Lung (tissue), 12 donors: Measurements from ENCODE around the gene CERS5. TPM values are rescaled to one million over a fixed set of nuclear protein-coding genes. Genes with fewer than 3 reads are reported as not detected.
"Not testable (repeated sequence)": the region's sequence is repeated elsewhere in the genome, so short reads cannot be mapped to it uniquely, and the experiment has no call there.

Experiments used
- ATAC-seq: fragments of 200-7000 bp; cut with Tn5 transposase; one replicate; pipeline ENCODE4 v1.9.1; 2020; ENCODE audit warnings: moderate number of reproducible peaks; ENCODE audit not compliant: insufficient read depth, low FRiP score
- DNase-seq, 3 donors: peaks; one replicate each; pipeline ENCODE4 v3.0.0-alpha.2; 2013 to 2017
- H3K27ac ChIP-seq, 2 donors: one replicate each; pipeline ENCODE4 v1.5.1; 2013; ENCODE audit warnings: mild to moderate bottlenecking in 2 of 2, moderate library complexity in 2 of 2, control low read depth in 1 of 2, inconsistent platforms in 1 of 2, low read depth in 1 of 2, low read length in 1 of 2
- H3K27me3 ChIP-seq, 3 donors: one replicate each; pipeline ENCODE4 v1.5.1; 2013; ENCODE audit warnings: low read length in 2 of 3; ENCODE audit not compliant: control insufficient read depth in 3 of 3, insufficient read depth in 3 of 3
- H3K36me3 ChIP-seq, 4 donors: one replicate each; pipeline ENCODE4 v1.5.1; 2013; ENCODE audit warnings: low read length in 4 of 4, mild to moderate bottlenecking in 1 of 4, moderate library complexity in 1 of 4; ENCODE audit not compliant: control insufficient read depth in 4 of 4, insufficient read depth in 4 of 4
- H3K4me1 ChIP-seq, 5 donors: one replicate each; pipeline ENCODE4 v1.5.1; 2013; ENCODE audit warnings: low read length in 5 of 5, mild to moderate bottlenecking in 2 of 5, moderate library complexity in 1 of 5; ENCODE audit not compliant: control insufficient read depth in 5 of 5, insufficient read depth in 5 of 5
- H3K4me3 ChIP-seq: one replicate; pipeline ENCODE4 v1.5.1; 2013; ENCODE audit warnings: mild to moderate bottlenecking, control low read depth, moderate library complexity
- H3K9ac ChIP-seq, 2 donors: one replicate each; pipeline ENCODE4 v1.5.1; 2013; ENCODE audit warnings: low read length in 2 of 2, control low read depth in 1 of 2; ENCODE audit not compliant: insufficient read depth in 1 of 2
- H3K9me3 ChIP-seq, 4 donors: one replicate each; pipeline ENCODE4 v1.5.1; 2013; ENCODE audit warnings: low read length in 3 of 4, mild to moderate bottlenecking in 1 of 4, moderate library complexity in 1 of 4; ENCODE audit not compliant: control insufficient read depth in 4 of 4, insufficient read depth in 3 of 4
- CTCF ChIP-seq: IDR thresholded peaks from 2 replicates; pipeline ENCODE4 v1.5.1; 2012; ENCODE audit warnings: mild to moderate bottlenecking; ENCODE audit errors: control extremely low read depth, extremely low read depth
- WGBS, 2 donors: extraction: QIAGEN DNeasy Blood & Tissue Kit; methylation state at CpG; one replicate each; pipeline ENCODE4 v1.1.7; 2013; 5-methylcytosine and 5-hydroxymethylcytosine counted together
- polyA plus RNA-seq, 2 donors: library from polyadenylated mRNA; stranded (reverse); fragments of 200-250 nt; gene quantifications; one replicate each; pipeline ENCODE4 v1.2.1, GENCODE V29; 2013
- total RNA-seq, 2 donors: library from RNA; depleted of rRNA in 1 of 2; stranded (reverse); fragments of >200 nt in 1 of 2; gene quantifications; one replicate each; pipeline ENCODE4 v1.2.1, GENCODE V29; 2014 to 2021
- donor health status: control.
- donor health status: control.
- donor health status: Bipolar disorder and iron deficiency.
- donor health status: healthy.
- donor health status: DM: yes; HTN: yes; CAD: no.

The CERS5 gene
- total and polyA plus RNA-seq, 4 donors: 32.6 to 54.0 (median 37.8) TPM

- H3K4me1 ChIP-seq: peaks cover 0 to 4% (median 0%) of the 10 kb centered on the region in 5 donors
- peaks cover 0 to 3% (median under 1%) of the 10 kb centered on the region in 4 donors for H3K36me3 ChIP-seq
- WGBS, 2 donors: 75 to 94% methylated on average over 1 of the region's 1 CpG
- no peak for TF ChIP-seq CTCF
- no peaks in the 10 kb centered on the region for H3K27me3 ChIP-seq
- H3K9ac ChIP-seq: no peak overlapping the region
- H3K9me3 ChIP-seq: no peaks in the 10 kb centered on the region
- no peak overlapping the region for H3K27ac ChIP-seq
- no peak for DNase-seq
- H3K4me3 ChIP-seq: no peak overlapping the region
- ATAC-seq: no peak
These were observed 16.0 kb downstream of the CERS5 start for GRCh38 chr12:50151047-50151687.

- no peaks in the 10 kb centered on the region for H3K27me3 ChIP-seq
- peaks cover 0 to 4% (median 0%) of the 10 kb centered on the region in 5 donors for H3K4me1 ChIP-seq
- TF ChIP-seq CTCF: no peak
- peaks cover 0 to 3% (median under 1%) of the 10 kb centered on the region in 4 donors for H3K36me3 ChIP-seq
- no peak overlapping the region for H3K27ac ChIP-seq
- H3K4me3 ChIP-seq: no peak overlapping the region
- ATAC-seq (no peak), DNase-seq (no peak)
- no peaks in the 10 kb centered on the region for H3K9me3 ChIP-seq
- no peak overlapping the region for H3K9ac ChIP-seq
- WGBS, 2 donors: 67 to 80% methylated on average over 3 of the region's 3 CpGs
These were observed 17.9 kb downstream of the CERS5 start for GRCh38 chr12:50149311-50149710.

GRCh38 chr12:50148011-50148410 lies 19.2 kb downstream of the CERS5 start:
- H3K27ac ChIP-seq, H3K9ac ChIP-seq, ATAC-seq, H3K27me3 ChIP-seq, DNase-seq, H3K4me3 ChIP-seq, H3K36me3 ChIP-seq, H3K4me1 ChIP-seq, H3K9me3 ChIP-seq: not testable (repeated sequence)
- WGBS, 2 donors: 75 to 92% methylated on average over 6 of the region's 6 CpGs

GRCh38 chr12:50147281-50147680 lies 19.9 kb downstream of the CERS5 start:
- H3K9ac ChIP-seq: no peak overlapping the region
- H3K36me3 ChIP-seq: peaks cover 0 to 3% (median 3%) of the 10 kb centered on the region in 4 donors
- no peak for DNase-seq
- H3K4me1 ChIP-seq: peaks cover 0 to 3% (median 0%) of the 10 kb centered on the region in 5 donors
- 97 to 98% methylated on average over 4 of the region's 4 CpGs for WGBS, 2 donors
- no peaks in the 10 kb centered on the region for H3K27me3 ChIP-seq
- no peak for TF ChIP-seq CTCF
- no peaks in the 10 kb centered on the region for H3K9me3 ChIP-seq
- no peak overlapping the region for H3K4me3 ChIP-seq
- ATAC-seq: no peak
- no peak overlapping the region for H3K27ac ChIP-seq
